Measurements from ENCODE around the gene PTPN14.

DNA sequence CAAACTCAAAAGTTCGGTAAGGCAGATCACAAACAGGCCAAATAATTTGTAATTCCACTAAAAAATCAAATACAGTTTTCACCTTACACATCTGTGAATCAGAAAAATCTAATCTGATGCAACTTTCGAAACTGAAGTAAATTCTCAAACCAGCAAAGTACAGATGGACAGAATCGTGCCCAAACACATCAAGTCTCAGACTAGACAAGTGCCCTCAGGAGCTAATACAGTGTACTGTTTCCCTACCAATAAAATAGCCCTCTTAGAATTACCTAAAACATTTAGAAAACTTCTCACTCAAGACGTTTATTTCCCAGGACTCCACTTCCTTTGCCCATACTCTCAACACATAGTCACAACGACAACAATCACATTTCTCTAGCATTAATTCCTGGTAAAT is 136.3 kb downstream of the PTPN14 start:
- TF ChIP-seq ARNTL (CRISPR knock-in tag; IDR thresholded peaks at IDR 0.05; ENCODE audit: borderline replicate concordance, low read depth): no peak
- no peak for TF ChIP-seq BACH2 (CRISPR knock-in tag; IDR thresholded peaks at IDR 0.05; ENCODE audit: borderline replicate concordance)
- TF ChIP-seq PATZ1 (CRISPR knock-in tag; IDR thresholded peaks at IDR 0.05; ENCODE audit: borderline replicate concordance): no peak
- no peak for TF ChIP-seq TCF4 (CRISPR knock-in tag; IDR thresholded peaks at IDR 0.05; ENCODE audit: borderline replicate concordance)
- TF ChIP-seq, protein P1, sequence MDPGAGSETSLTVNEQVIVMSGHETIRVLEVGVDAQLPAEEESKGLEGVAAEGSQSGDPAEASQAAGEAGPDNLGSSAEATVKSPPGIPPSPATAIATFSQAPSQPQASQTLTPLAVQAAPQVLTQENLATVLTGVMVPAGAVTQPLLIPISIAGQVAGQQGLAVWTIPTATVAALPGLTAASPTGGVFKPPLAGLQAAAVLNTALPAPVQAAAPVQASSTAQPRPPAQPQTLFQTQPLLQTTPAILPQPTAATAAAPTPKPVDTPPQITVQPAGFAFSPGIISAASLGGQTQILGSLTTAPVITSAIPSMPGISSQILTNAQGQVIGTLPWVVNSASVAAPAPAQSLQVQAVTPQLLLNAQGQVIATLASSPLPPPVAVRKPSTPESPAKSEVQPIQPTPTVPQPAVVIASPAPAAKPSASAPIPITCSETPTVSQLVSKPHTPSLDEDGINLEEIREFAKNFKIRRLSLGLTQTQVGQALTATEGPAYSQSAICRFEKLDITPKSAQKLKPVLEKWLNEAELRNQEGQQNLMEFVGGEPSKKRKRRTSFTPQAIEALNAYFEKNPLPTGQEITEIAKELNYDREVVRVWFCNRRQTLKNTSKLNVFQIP (CRISPR knock-in tag; IDR thresholded peaks at IDR 0.05; ENCODE audit: borderline replicate concordance, low read depth): no peak
- no peak for TF ChIP-seq SNAI2 (CRISPR knock-in tag; IDR thresholded peaks at IDR 0.05)
- TF ChIP-seq CSDC2 (CRISPR knock-in tag; IDR thresholded peaks at IDR 0.05): no peak
- no peak for TF ChIP-seq ZFP30 (CRISPR knock-in tag; IDR thresholded peaks at IDR 0.05)
- TF ChIP-seq, protein P2, sequence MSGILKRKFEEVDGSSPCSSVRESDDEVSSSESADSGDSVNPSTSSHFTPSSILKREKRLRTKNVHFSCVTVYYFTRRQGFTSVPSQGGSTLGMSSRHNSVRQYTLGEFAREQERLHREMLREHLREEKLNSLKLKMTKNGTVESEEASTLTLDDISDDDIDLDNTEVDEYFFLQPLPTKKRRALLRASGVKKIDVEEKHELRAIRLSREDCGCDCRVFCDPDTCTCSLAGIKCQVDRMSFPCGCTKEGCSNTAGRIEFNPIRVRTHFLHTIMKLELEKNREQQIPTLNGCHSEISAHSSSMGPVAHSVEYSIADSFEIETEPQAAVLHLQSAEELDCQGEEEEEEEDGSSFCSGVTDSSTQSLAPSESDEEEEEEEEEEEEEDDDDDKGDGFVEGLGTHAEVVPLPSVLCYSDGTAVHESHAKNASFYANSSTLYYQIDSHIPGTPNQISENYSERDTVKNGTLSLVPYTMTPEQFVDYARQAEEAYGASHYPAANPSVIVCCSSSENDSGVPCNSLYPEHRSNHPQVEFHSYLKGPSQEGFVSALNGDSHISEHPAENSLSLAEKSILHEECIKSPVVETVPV (CRISPR knock-in tag; IDR thresholded peaks at IDR 0.05): no peak
- no peak for TF ChIP-seq ZNF565 (CRISPR knock-in tag; conservative IDR thresholded peaks at IDR 0.05; ENCODE audit: low read depth)
- TF ChIP-seq RARB (CRISPR knock-in tag; IDR thresholded peaks at IDR 0.05): no peak
- no peak for TF ChIP-seq ZC3H10 (CRISPR knock-in tag; IDR thresholded peaks at IDR 0.05)
- no peak for TF ChIP-seq CREB5 (CRISPR knock-in tag; IDR thresholded peaks at IDR 0.05; ENCODE audit: low read depth)
- no peak for TF ChIP-seq GLIS3 (CRISPR knock-in tag; IDR thresholded peaks at IDR 0.05)

Measured in SK-N-SH treated with all-trans-retinoic acid at 6 μM for 48 hours (cell line).